Breast epithelium (tissue), 3 donors: ENCODE data around the gene C1RL.

Source experiments
- POLR2A ChIP-seq: fragments of 450-650 bp; IDR thresholded peaks from one replicate; pipeline ENCODE4 v1.6.1; 2016; ENCODE audit warnings: antibody characterized with exemption, mild to moderate bottlenecking, moderate library complexity
- POLR2AphosphoS5 ChIP-seq, 3 donors: sonication (generic); formaldehyde crosslinking; IDR thresholded peaks; one replicate each; pipeline ENCODE4 v1.6.1; 2017; ENCODE audit warnings: antibody characterized with exemption in 3 of 3
- TF ChIP-seq, protein P1 (sequence below), 3 donors: fragments of 450-650 bp; IDR thresholded peaks; one replicate each; pipeline ENCODE4 v1.5.1; 2016 to 2017; ENCODE audit warnings: antibody characterized with exemption in 3 of 3, mild to moderate bottlenecking in 3 of 3, moderate library complexity in 3 of 3

DNA sequence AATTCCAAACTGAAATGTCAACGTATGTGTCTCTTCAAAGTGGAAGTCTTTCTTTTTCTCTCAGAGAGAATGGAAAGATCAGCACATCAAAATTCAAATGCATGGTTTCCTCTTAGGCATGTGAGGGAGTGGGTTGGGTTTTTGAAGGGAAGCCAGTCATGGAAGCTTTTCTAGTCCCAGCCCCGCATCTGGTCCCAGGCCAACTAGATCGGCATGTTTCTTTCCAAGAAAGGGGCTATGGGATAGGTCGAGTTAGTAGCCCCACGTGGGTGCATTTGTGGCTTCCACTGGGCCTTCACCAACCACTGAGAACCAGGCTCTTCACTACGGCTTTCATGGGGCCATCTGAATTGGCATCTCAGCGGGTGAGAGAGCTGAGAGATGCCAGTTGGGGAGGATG is 41.9 kb downstream of the C1RL start:
- TF ChIP-seq, protein P1, sequence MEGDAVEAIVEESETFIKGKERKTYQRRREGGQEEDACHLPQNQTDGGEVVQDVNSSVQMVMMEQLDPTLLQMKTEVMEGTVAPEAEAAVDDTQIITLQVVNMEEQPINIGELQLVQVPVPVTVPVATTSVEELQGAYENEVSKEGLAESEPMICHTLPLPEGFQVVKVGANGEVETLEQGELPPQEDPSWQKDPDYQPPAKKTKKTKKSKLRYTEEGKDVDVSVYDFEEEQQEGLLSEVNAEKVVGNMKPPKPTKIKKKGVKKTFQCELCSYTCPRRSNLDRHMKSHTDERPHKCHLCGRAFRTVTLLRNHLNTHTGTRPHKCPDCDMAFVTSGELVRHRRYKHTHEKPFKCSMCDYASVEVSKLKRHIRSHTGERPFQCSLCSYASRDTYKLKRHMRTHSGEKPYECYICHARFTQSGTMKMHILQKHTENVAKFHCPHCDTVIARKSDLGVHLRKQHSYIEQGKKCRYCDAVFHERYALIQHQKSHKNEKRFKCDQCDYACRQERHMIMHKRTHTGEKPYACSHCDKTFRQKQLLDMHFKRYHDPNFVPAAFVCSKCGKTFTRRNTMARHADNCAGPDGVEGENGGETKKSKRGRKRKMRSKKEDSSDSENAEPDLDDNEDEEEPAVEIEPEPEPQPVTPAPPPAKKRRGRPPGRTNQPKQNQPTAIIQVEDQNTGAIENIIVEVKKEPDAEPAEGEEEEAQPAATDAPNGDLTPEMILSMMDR (IDR thresholded peaks at IDR 0.05): no peak
- TF ChIP-seq POLR2A (no peak), POLR2AphosphoS5 (IDR thresholded peaks at IDR 0.05) (no peak)
